Liver (tissue), 9 donors: Measurements from ENCODE around the gene NTNG1. TPM values are rescaled to one million over a fixed set of nuclear protein-coding genes. Genes with fewer than 3 reads are reported as not detected.

Experiments used
- DNase-seq: peaks from one replicate; pipeline ENCODE4 v3.0.0-alpha.2; 2017; ENCODE audit warnings: low spot score
- H3K27ac ChIP-seq, 2 donors: one replicate each; pipeline ENCODE4 v1.7.0; 2013; ENCODE audit warnings: inconsistent platforms in 2 of 2, low read length in 2 of 2, control low read depth in 1 of 2, low read depth in 1 of 2, mild to moderate bottlenecking in 1 of 2
- H3K27me3 ChIP-seq, 4 donors: one replicate each; pipeline versions ENCODE4 v1.6.1 to v1.7.0; 2013; ENCODE audit warnings: low read length in 3 of 4, inconsistent platforms in 1 of 4, mild to moderate bottlenecking in 1 of 4, moderate library complexity in 1 of 4; ENCODE audit not compliant: control insufficient read depth in 4 of 4, insufficient read depth in 4 of 4
- H3K36me3 ChIP-seq, 4 donors: one replicate each; pipeline versions ENCODE4 v1.6.1 to v1.7.0; 2013; ENCODE audit warnings: low read length in 3 of 4, mild to moderate bottlenecking in 3 of 4, low read depth in 1 of 4, moderate library complexity in 1 of 4; ENCODE audit not compliant: control insufficient read depth in 4 of 4, insufficient read depth in 3 of 4
- H3K4me1 ChIP-seq, 4 donors: one replicate each; pipeline versions ENCODE4 v1.6.1 to v1.7.0; 2013; ENCODE audit warnings: low read length in 3 of 4, mild to moderate bottlenecking in 3 of 4, moderate library complexity in 1 of 4; ENCODE audit not compliant: control insufficient read depth in 4 of 4, insufficient read depth in 4 of 4
- H3K4me3 ChIP-seq, 3 donors: one replicate each; pipeline versions ENCODE4 v1.6.1 to v1.7.0; 2013; ENCODE audit warnings: low read length in 3 of 3, control low read depth in 1 of 3, low read depth in 1 of 3, mild to moderate bottlenecking in 1 of 3
- H3K9ac ChIP-seq, 2 donors: one replicate each; pipeline ENCODE4 v1.7.0; 2013; ENCODE audit warnings: low read length in 2 of 2, mild to moderate bottlenecking in 2 of 2, moderate library complexity in 2 of 2, control low read depth in 1 of 2, low read depth in 1 of 2
- H3K9me3 ChIP-seq, 4 donors: one replicate each; pipeline versions ENCODE4 v1.6.1 to v1.7.0; 2013; ENCODE audit warnings: low read length in 3 of 4; ENCODE audit not compliant: control insufficient read depth in 4 of 4
- EGR1 ChIP-seq, 2 donors: IDR thresholded peaks; 2 replicates each; pipeline ENCODE4 v1.6.1; 2016 to 2018; ENCODE audit warnings: antibody characterized with exemption in 2 of 2, low read depth in 2 of 2
- FOXA1 ChIP-seq: IDR thresholded peaks from 2 replicates; pipeline ENCODE4 v1.6.1; 2016; ENCODE audit warnings: antibody characterized with exemption
- FOXA2 ChIP-seq: IDR thresholded peaks from 2 replicates; pipeline ENCODE4 v1.6.1; 2016; ENCODE audit warnings: antibody characterized with exemption
- HNF4A ChIP-seq, 2 donors: conservative IDR thresholded peaks; 2 replicates each; pipeline ENCODE4 v1.6.1; 2016; ENCODE audit warnings: antibody characterized with exemption in 2 of 2, mild to moderate bottlenecking in 2 of 2
- RAD21 ChIP-seq, 2 donors: IDR thresholded peaks; 2 replicates each; pipeline ENCODE4 v1.6.1; 2016; ENCODE audit warnings: antibody characterized with exemption in 2 of 2, mild to moderate bottlenecking in 2 of 2
- SP1 ChIP-seq: IDR thresholded peaks from 2 replicates; pipeline ENCODE4 v1.6.1; 2018; ENCODE audit warnings: antibody characterized with exemption, mild to moderate bottlenecking
- YY1 ChIP-seq: IDR thresholded peaks from 2 replicates; pipeline ENCODE4 v1.6.1; 2016; ENCODE audit warnings: antibody characterized with exemption, mild to moderate bottlenecking
- WGBS: extraction: QIAGEN DNeasy Blood & Tissue Kit; methylation state at CpG from one replicate; pipeline ENCODE4 v1.1.7; 2013; 5-methylcytosine and 5-hydroxymethylcytosine counted together
- polyA plus RNA-seq, 2 donors: library from polyadenylated mRNA; stranded (reverse) in 1 of 2; unstranded in 1 of 2; fragments of 200-250 nt in 1 of 2; fragments of >200 nt in 1 of 2; fragmentation: Nextera tagmentation in 1 of 2; extraction: Ambion mirVana in 1 of 2; gene quantifications; one replicate each; pipeline versions ENCODE4 v1.2.1 to v1.2.3, GENCODE V29; 2013 to 2015
- total RNA-seq, 2 donors: library from RNA; depleted of rRNA; stranded (reverse); fragments of >200 nt; gene quantifications; one replicate each; pipeline ENCODE4 v1.2.3, GENCODE V29; 2014
- TF ChIP-seq, protein P1 (sequence below): fragments of 150-350 bp; IDR thresholded peaks from 2 replicates; pipeline ENCODE4 v1.5.1; 2017; ENCODE audit warnings: improper control_type of control experiment, low read depth, low read length; ENCODE audit not compliant: missing input control
- TF ChIP-seq, protein P2 (sequence below): IDR thresholded peaks from 2 replicates; pipeline ENCODE4 v1.6.1; 2016; ENCODE audit warnings: antibody characterized with exemption, mild to moderate bottlenecking
- donor health status: healthy.
- donor health status: healthy.
- donor health status: healthy.
- donor health status: healthy.
- donor health status: healthy.

Gene NTNG1
- total and polyA plus RNA-seq, 4 donors: under 0.01 TPM; not detected in 2

DNA sequence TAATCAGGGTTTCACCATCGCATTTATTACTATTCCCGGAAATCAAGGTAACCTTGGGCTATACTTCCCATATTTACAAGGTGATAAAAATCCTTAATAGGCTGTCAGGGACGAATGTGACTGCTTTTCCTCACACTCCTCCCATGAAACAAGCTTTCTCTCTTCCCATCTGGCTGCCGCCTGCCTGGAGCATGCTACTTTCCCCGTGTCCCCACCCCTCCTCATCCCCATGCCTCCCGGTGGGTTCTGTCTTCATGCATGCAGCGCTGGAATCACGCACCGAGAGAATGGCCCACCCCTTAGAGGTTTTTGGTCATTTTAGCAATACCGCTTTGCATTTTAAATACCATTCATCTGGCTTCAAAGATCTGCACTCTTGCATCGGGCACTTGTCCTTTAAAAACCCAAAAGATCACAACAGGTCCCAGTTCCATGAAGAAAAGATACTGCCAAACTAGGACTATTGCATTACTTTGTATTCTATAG, 339.1 kb downstream of the NTNG1 start (continued):
- TF ChIP-seq HNF4A (conservative IDR thresholded peaks at IDR 0.05) (no peak), RAD21 (IDR thresholded peaks at IDR 0.05) (no peak)

DNA sequence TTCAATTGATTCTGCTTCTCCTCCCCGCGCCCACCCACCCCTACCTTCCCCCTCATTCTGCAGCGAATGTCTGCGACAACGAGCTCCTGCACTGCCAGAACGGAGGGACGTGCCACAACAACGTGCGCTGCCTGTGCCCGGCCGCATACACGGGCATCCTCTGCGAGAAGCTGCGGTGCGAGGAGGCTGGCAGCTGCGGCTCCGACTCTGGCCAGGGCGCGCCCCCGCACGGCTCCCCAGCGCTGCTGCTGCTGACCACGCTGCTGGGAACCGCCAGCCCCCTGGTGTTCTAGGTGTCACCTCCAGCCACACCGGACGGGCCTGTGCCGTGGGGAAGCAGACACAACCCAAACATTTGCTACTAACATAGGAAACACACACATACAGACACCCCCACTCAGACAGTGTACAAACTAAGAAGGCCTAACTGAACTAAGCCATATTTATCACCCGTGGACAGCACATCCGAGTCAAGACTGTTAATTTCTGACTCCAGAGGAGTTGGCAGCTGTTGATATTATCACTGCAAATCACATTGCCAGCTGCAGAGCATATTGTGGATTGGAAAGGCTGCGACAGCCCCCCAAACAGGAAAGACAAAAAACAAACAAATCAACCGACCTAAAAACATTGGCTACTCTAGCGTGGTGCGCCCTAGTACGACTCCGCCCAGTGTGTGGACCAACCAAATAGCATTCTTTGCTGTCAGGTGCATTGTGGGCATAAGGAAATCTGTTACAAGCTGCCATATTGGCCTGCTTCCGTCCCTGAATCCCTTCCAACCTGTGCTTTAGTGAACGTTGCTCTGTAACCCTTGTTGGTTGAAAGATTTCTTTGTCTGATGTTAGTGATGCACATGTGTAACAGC, 339.9 kb downstream of the NTNG1 start:
- Histone ChIP-seq H3K9ac (no peak overlapping the region), H3K27ac (no peak overlapping the region), H3K27me3 (peaks cover 0 to 5% (median 0%) of the 10 kb centered on the region in 4 donors), H3K4me3 (no peak overlapping the region), H3K36me3 (no peaks in the 10 kb centered on the region), H3K9me3 (no peaks in the 10 kb centered on the region), H3K4me1 (no peaks in the 10 kb centered on the region)
- WGBS: 32% methylated on average over 37 of the region's 37 CpGs
- no peak for DNase-seq
- TF ChIP-seq RAD21 (IDR thresholded peaks at IDR 0.05) (no peak), YY1 (no peak)

DNA sequence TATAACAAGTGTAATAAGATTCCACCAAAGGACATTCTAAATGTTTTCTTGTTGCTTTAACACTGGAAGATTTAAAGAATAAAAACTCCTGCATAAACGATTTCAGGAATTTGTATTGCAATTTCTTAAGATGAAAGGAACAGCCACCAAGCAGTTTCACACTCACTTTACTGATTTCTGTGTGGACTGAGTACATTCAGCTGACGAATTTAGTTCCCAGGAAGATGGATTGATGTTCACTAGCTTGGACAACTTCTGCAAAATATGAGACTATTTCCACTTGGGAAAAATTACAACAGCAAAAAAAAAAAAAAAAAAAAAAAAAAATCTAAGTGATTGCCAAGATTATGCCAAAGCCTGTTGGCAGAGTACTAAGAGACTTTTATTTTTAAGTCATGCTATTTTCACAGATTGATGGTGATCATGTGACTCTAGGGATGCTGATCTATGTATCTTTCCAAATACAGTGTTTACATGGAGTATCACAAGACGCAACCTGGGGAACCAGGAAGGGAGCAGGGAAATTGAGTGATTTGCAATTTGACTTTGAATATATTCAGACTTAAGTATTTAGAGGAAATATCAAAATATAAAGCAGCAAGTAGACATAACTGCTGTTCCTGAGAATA, 341.0 kb downstream of the NTNG1 start:
- Histone ChIP-seq H3K27me3 (peaks cover 0 to 5% (median 0%) of the 10 kb centered on the region in 4 donors), H3K36me3 (no peaks in the 10 kb centered on the region), H3K9ac (no peak overlapping the region), H3K4me3 (no peak overlapping the region), H3K4me1 (no peaks in the 10 kb centered on the region), H3K27ac (no peak overlapping the region), H3K9me3 (no peaks in the 10 kb centered on the region)
- TF ChIP-seq FOXA2 (no peak), EGR1 (IDR thresholded peaks at IDR 0.05; ENCODE audit: low read depth in 2 of 2) (no peak), HNF4A (conservative IDR thresholded peaks at IDR 0.05) (no peak), FOXA1 (no peak), RAD21 (IDR thresholded peaks at IDR 0.05) (no peak), SP1 (no peak)
- TF ChIP-seq, protein P1, sequence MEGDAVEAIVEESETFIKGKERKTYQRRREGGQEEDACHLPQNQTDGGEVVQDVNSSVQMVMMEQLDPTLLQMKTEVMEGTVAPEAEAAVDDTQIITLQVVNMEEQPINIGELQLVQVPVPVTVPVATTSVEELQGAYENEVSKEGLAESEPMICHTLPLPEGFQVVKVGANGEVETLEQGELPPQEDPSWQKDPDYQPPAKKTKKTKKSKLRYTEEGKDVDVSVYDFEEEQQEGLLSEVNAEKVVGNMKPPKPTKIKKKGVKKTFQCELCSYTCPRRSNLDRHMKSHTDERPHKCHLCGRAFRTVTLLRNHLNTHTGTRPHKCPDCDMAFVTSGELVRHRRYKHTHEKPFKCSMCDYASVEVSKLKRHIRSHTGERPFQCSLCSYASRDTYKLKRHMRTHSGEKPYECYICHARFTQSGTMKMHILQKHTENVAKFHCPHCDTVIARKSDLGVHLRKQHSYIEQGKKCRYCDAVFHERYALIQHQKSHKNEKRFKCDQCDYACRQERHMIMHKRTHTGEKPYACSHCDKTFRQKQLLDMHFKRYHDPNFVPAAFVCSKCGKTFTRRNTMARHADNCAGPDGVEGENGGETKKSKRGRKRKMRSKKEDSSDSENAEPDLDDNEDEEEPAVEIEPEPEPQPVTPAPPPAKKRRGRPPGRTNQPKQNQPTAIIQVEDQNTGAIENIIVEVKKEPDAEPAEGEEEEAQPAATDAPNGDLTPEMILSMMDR: no peak
- TF ChIP-seq, protein P2, sequence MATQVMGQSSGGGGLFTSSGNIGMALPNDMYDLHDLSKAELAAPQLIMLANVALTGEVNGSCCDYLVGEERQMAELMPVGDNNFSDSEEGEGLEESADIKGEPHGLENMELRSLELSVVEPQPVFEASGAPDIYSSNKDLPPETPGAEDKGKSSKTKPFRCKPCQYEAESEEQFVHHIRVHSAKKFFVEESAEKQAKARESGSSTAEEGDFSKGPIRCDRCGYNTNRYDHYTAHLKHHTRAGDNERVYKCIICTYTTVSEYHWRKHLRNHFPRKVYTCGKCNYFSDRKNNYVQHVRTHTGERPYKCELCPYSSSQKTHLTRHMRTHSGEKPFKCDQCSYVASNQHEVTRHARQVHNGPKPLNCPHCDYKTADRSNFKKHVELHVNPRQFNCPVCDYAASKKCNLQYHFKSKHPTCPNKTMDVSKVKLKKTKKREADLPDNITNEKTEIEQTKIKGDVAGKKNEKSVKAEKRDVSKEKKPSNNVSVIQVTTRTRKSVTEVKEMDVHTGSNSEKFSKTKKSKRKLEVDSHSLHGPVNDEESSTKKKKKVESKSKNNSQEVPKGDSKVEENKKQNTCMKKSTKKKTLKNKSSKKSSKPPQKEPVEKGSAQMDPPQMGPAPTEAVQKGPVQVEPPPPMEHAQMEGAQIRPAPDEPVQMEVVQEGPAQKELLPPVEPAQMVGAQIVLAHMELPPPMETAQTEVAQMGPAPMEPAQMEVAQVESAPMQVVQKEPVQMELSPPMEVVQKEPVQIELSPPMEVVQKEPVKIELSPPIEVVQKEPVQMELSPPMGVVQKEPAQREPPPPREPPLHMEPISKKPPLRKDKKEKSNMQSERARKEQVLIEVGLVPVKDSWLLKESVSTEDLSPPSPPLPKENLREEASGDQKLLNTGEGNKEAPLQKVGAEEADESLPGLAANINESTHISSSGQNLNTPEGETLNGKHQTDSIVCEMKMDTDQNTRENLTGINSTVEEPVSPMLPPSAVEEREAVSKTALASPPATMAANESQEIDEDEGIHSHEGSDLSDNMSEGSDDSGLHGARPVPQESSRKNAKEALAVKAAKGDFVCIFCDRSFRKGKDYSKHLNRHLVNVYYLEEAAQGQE: no peak
- WGBS: 62% methylated on average over 3 of the region's 3 CpGs
- no peak for DNase-seq
